GM06990 (cell line): ENCODE results near the gene CLPTM1L.
"Not testable (repeated sequence)": the region's sequence is repeated elsewhere in the genome, so short reads cannot be mapped to it uniquely, and the experiment has no call there.

Experiments
- DNase-seq: peaks from one replicate; pipeline ENCODE4 v3.0.0-alpha.2; 2011; ENCODE audit not compliant: insufficient read length; ENCODE audit errors: extremely low read depth
- H3K27me3 ChIP-seq: replicated peaks from 2 replicates; pipeline ENCODE4 v1.6.0; 2011; ENCODE audit warnings: low read length; ENCODE audit not compliant: control insufficient read depth, insufficient read depth
- H3K36me3 ChIP-seq: 2 replicates; pipeline ENCODE4 v1.5.1; 2011; ENCODE audit warnings: low read length; ENCODE audit not compliant: control insufficient read depth, insufficient read depth
- H3K4me3 ChIP-seq: replicated peaks from 2 replicates; pipeline ENCODE4 v1.5.1; 2011; ENCODE audit warnings: low read depth, mild to moderate bottlenecking, control low read depth, low read length
- TF ChIP-seq, protein P1 (sequence below): IDR thresholded peaks from 2 replicates; pipeline ENCODE4 v1.5.1; 2011; ENCODE audit warnings: low read length, control low read depth, mild to moderate bottlenecking, inconsistent platforms; ENCODE audit not compliant: insufficient read depth, poor library complexity, severe bottlenecking

Gene CLPTM1L

DNA sequence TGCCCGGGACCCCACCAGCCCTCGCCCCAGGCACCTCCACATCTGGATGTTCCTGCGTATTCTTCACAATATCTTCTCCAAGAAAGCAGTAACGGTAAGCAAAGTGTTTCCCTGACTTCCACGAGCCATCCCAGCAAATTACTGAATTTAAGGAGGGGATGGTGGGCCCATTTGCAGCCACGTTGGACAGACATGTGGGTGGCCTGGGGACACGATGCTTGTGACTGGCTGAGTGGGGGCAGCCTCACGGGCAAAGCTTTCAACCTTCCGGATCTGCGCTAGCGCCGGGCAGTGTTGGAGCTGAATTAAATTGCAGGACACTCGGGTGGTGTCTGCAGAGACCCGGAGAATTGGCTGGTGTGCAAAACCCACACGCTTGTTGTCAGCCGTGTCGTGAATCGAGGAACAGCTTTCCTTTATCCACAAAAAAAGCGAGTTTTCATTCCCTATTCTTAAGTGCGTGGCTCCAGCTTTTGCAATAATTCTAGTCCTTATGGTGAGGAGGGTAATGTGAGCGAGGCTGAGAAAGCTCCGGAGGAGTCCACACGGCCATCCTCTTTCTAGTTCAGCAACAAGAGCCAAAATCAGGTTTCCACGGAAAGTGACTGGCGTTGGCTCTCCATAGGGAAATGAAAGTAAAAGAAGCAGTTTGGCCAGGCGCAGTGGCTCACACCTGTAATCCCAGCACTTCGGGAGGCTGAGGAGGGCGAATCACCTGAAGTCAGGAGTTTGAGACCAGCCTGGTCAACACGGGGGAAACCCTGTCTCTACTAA is 17.5 kb upstream of the CLPTM1L start:
- Histone ChIP-seq H3K4me3 (no peak overlapping the region), H3K27me3 (peaks cover 2% of the 10 kb centered on the region), H3K36me3 (no peaks in the 10 kb centered on the region)
- TF ChIP-seq, protein P1, sequence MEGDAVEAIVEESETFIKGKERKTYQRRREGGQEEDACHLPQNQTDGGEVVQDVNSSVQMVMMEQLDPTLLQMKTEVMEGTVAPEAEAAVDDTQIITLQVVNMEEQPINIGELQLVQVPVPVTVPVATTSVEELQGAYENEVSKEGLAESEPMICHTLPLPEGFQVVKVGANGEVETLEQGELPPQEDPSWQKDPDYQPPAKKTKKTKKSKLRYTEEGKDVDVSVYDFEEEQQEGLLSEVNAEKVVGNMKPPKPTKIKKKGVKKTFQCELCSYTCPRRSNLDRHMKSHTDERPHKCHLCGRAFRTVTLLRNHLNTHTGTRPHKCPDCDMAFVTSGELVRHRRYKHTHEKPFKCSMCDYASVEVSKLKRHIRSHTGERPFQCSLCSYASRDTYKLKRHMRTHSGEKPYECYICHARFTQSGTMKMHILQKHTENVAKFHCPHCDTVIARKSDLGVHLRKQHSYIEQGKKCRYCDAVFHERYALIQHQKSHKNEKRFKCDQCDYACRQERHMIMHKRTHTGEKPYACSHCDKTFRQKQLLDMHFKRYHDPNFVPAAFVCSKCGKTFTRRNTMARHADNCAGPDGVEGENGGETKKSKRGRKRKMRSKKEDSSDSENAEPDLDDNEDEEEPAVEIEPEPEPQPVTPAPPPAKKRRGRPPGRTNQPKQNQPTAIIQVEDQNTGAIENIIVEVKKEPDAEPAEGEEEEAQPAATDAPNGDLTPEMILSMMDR = no peak
- DNase-seq = no peak

DNA sequence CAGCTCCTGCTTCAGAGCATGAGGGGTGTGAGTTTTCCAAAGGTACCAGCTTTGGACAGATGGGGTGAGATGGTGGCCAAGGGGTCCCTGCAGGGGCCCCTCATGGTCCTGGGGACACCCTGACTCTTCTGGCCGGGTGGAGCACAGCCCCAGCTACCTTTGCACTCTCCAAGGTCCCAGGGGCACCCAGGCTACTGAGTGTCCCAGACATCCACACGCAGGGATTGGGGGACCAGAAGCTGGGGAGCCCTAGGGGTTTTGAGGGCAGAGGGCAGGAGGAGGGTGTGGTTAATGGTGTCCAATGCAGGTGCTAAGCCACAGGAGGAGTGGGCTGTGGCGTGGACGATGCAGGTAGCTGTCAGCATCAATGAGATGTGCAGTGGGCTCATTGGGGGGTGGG is 16.0 kb upstream of the CLPTM1L start:
- DNase-seq = no peak
- H3K27me3 ChIP-seq = peaks cover 2% of the 10 kb centered on the region
- H3K4me3 ChIP-seq = no peak overlapping the region
- no peaks in the 10 kb centered on the region for H3K36me3 ChIP-seq
- TF ChIP-seq, protein P1 = no peak

DNA sequence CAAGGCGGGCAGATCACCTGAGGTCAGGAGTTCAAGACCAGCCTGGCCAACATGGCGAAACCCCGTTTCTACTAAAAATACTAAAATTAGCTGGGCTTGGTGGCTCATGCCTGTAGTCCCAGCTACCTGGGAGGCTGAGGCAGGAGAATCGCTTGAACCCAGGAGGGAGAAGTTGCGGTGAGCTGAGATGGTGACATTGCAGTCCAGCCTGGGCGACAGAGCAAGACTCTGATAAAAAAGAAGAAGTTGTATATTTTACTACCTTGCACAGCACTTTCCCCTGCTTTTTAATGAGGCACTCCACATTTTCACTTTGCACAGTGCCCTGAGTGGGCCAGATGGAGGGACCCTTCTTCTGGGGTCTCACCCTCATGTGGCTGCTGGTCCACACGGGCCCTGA is 15.5 kb upstream of the CLPTM1L start:
- H3K4me3 ChIP-seq, DNase-seq, H3K27me3 ChIP-seq, H3K36me3 ChIP-seq: not testable (repeated sequence)

DNA sequence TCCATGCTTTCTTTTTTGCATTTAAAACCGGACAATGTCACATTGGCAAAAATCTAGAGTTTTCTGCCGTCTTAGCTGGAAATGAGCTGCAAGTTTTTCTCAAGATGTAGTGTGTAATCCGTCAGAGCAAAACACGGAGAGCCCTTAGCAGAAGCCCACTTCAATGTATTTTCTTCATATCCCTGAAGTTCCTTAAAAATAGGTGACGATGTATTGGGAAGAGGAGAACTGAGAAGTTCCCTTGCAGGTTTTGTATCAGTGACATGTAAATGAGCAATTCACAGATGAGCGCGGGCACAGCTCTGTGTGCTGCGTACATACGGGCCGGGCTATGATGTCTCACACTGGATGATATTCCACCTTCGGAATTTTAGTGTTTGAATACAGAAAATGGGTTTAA is 14.8 kb upstream of the CLPTM1L start:
- Histone ChIP-seq H3K36me3 (no peaks in the 10 kb centered on the region), H3K4me3 (no peak overlapping the region), H3K27me3 (peaks cover 2% of the 10 kb centered on the region)
- TF ChIP-seq, protein P1 = no peak
- no peak for DNase-seq

DNA sequence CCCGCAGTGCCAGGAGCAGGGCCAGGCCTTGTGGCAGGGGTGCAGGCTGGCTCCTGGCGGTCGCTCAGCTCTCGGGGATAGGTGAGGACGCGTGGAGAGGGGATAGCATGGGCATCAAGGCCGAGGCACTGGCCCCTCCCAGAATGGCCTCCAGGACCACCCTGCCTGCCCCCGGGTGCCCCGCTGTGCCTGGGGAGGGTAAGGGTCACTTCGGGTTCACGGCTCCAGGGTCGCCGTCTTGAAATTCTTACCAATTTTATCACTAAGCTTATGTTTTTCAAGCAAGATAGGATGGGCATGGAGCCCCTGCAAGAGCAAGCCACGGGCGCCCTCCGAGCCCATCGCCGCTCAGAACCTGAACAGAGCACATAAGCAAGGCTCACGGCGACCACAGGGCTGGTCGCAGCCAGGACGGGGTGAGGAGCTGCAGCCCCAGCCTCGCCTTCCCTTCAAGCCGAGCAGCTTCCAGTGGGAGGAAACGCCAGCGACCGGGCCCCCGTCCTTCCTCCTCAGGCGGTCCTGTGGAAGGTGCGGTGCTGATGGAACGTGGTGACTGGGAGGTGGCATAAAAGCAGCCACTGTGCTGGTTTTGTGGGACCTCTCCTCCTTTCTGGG is 14.2 kb upstream of the CLPTM1L start:
- H3K36me3 ChIP-seq = no peaks in the 10 kb centered on the region
- TF ChIP-seq, protein P1 = no peak
- DNase-seq = no peak
- peaks cover 2% of the 10 kb centered on the region for H3K27me3 ChIP-seq
- no peak overlapping the region for H3K4me3 ChIP-seq

DNA sequence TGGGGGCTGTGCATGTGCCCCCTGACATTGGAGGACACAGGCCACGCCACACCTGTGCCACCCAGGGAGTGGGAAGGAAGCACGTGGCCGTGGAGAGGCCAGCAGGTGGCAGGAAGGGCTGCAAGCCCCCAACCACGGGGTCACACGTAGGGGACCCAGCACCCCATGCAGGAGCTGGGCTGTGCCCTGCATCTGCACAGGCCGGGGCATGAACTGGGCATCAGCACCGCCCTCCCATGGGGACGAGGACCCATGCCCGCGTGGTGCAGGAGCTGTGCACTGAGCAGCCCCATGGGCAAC is 13.8 kb upstream of the CLPTM1L start:
- TF ChIP-seq, protein P1 = no peak

More for the DNA sequence above, 13.8 kb upstream of the CLPTM1L start:
- no peak for DNase-seq
- Histone ChIP-seq H3K36me3 (no peaks in the 10 kb centered on the region), H3K27me3 (peaks cover 2% of the 10 kb centered on the region), H3K4me3 (no peak overlapping the region)
